ENCODE measurements around the gene RPL18. TPM values are rescaled to one million over a fixed set of nuclear protein-coding genes. Genes with fewer than 3 reads are reported as not detected.
"Not testable (repeated sequence)": the region's sequence is repeated elsewhere in the genome, so short reads cannot be mapped to it uniquely, and the experiment has no call there.

The RPL18 gene
- total RNA-seq, 1 donor from 2014 or later: 1,772 TPM

- DNase-seq (ENCODE audit: low read depth, low spot score): no peak
- no peak for TF ChIP-seq CTCF (conservative IDR thresholded peaks at IDR 0.05)
- Mint-ChIP-seq H3K36me3 (ENCODE audit: low read depth) (no peaks in the 10 kb centered on the region), H3K4me3 (no peak overlapping the region), H3K4me1 (no peaks in the 10 kb centered on the region), H3K27ac (ENCODE audit: unreplicated experiment) (no peak overlapping the region), H3K9me3 (peaks cover 4% of the 10 kb centered on the region), H3K27me3 (ENCODE audit: low read depth) (no peaks in the 10 kb centered on the region)
Observed at GRCh38 chr19:48663667-48664066, 44.7 kb upstream of the RPL18 start.

GRCh38 chr19:48661711-48662090 lies 42.7 kb upstream of the RPL18 start:
- no peak for DNase-seq (ENCODE audit: low read depth, low spot score)
- peaks cover 4% of the 10 kb centered on the region for H3K9me3 Mint-ChIP-seq
- no peak for TF ChIP-seq CTCF (conservative IDR thresholded peaks at IDR 0.05)
- H3K27ac Mint-ChIP-seq (ENCODE audit: unreplicated experiment): no peak overlapping the region
- H3K36me3 Mint-ChIP-seq (ENCODE audit: low read depth): no peaks in the 10 kb centered on the region
- peaks cover 4% of the 10 kb centered on the region for H3K4me1 Mint-ChIP-seq
- no peaks in the 10 kb centered on the region for H3K27me3 Mint-ChIP-seq (ENCODE audit: low read depth)
- no peak overlapping the region for H3K4me3 Mint-ChIP-seq

GRCh38 chr19:48660852-48661710 lies 42.1 kb upstream of the RPL18 start:
- no peak for TF ChIP-seq CTCF (conservative IDR thresholded peaks at IDR 0.05)
- H3K9me3 Mint-ChIP-seq: peaks cover 4% of the 10 kb centered on the region
- peaks cover 4% of the 10 kb centered on the region for H3K4me1 Mint-ChIP-seq
- no peak overlapping the region for H3K4me3 Mint-ChIP-seq
- no peaks in the 10 kb centered on the region for H3K36me3 Mint-ChIP-seq (ENCODE audit: low read depth)
- no peaks in the 10 kb centered on the region for H3K27me3 Mint-ChIP-seq (ENCODE audit: low read depth)
- peak overlapping the region; percentile 84 for H3K27ac Mint-ChIP-seq (ENCODE audit: unreplicated experiment)
- peak; percentile 31 for DNase-seq (ENCODE audit: low read depth, low spot score)

GRCh38 chr19:48659768-48660167 lies 40.8 kb upstream of the RPL18 start:
- Mint-ChIP-seq H3K4me3 (no peak overlapping the region), H3K36me3 (ENCODE audit: low read depth) (no peaks in the 10 kb centered on the region)
- no peak for DNase-seq (ENCODE audit: low read depth, low spot score)

GRCh38 chr19:48658483-48658882 lies 39.5 kb upstream of the RPL18 start:
- peaks cover 4% of the 10 kb centered on the region for H3K4me1 Mint-ChIP-seq
- H3K9me3 Mint-ChIP-seq: peaks cover 4% of the 10 kb centered on the region
- no peaks in the 10 kb centered on the region for H3K36me3 Mint-ChIP-seq (ENCODE audit: low read depth)
- H3K27me3 Mint-ChIP-seq (ENCODE audit: low read depth): no peaks in the 10 kb centered on the region
- no peak overlapping the region for H3K4me3 Mint-ChIP-seq
- TF ChIP-seq CTCF (conservative IDR thresholded peaks at IDR 0.05): no peak
- H3K27ac Mint-ChIP-seq (ENCODE audit: unreplicated experiment): no peak overlapping the region
- DNase-seq (ENCODE audit: low read depth, low spot score): no peak

More at GRCh38 chr19:48659768-48660167, 40.8 kb upstream of the RPL18 start:
- no peak for TF ChIP-seq CTCF (conservative IDR thresholded peaks at IDR 0.05)
- Mint-ChIP-seq H3K4me1 (peaks cover 4% of the 10 kb centered on the region), H3K27ac (ENCODE audit: unreplicated experiment) (no peak overlapping the region), H3K27me3 (ENCODE audit: low read depth) (no peaks in the 10 kb centered on the region), H3K9me3 (peaks cover 4% of the 10 kb centered on the region)

GRCh38 chr19:48657828-48658227 lies 38.9 kb upstream of the RPL18 start:
- not testable (repeated sequence) for H3K4me3 Mint-ChIP-seq; H3K36me3 Mint-ChIP-seq (ENCODE audit: low read depth); H3K4me1 Mint-ChIP-seq; DNase-seq (ENCODE audit: low read depth, low spot score); H3K9me3 Mint-ChIP-seq; H3K27ac Mint-ChIP-seq (ENCODE audit: unreplicated experiment); H3K27me3 Mint-ChIP-seq (ENCODE audit: low read depth)

All from neural crest cell (in vitro differentiated cells).